H1 (cell line): ENCODE results near the gene RPL31. TPM values are rescaled to one million over a fixed set of nuclear protein-coding genes. Genes with fewer than 3 reads are reported as not detected.

Experiments
- CTCF ChIA-PET: fragments of 300-600 bp; sonication (Branson Sonifier 250); formaldehyde crosslinking; loops from one replicate; lab custom pipeline; 2021; ENCODE audit not compliant: partially characterized antibody; lab: Charles Lee
- POLR2A ChIA-PET: fragments of 300-600 bp; sonication (Branson Sonifier 250); formaldehyde crosslinking; loops from one replicate; lab custom pipeline; 2021; ENCODE audit warnings: inconsistent platforms; ENCODE audit not compliant: partially characterized antibody; lab: Charles Lee
- DNase-seq, 2 experiments: peaks; one replicate each; pipeline versions ENCODE4 v3.0.0 to v3.0.0-alpha.2; 2010 to 2022; ENCODE audit warnings: low spot score in 2 of 2, low read depth in 1 of 2, mixed read lengths in 1 of 2
- FAIRE-seq: peaks from 2 replicates; lab custom pipeline; 2011; peaks lifted over from hg19 to GRCh38; lab: Jason Lieb, UNC
- H2AFZ ChIP-seq: 2 replicates; pipeline ENCODE4 v1.8.1; 2012; ENCODE audit warnings: low read length, inconsistent platforms
- H2AK5ac ChIP-seq: 2 replicates; pipeline ENCODE4 v1.6.1; 2013; ENCODE audit warnings: low read depth, low read length
- H2BK120ac ChIP-seq: replicated peaks from 2 replicates; pipeline ENCODE3; 2013; ENCODE audit warnings: low read depth, low read length, inconsistent platforms
- H2BK12ac ChIP-seq: 2 replicates; pipeline ENCODE4 v1.6.1; 2013; ENCODE audit warnings: low read depth, low read length
- H2BK15ac ChIP-seq: 2 replicates; pipeline ENCODE4 v1.6.1; 2013; ENCODE audit warnings: low read length
- H2BK20ac ChIP-seq: 2 replicates; pipeline ENCODE4 v1.6.1; 2013; ENCODE audit warnings: low read length
- H2BK5ac ChIP-seq: 2 replicates; pipeline ENCODE4 v1.6.1; 2013; ENCODE audit warnings: low read depth, low read length
- H3K14ac ChIP-seq: 2 replicates; pipeline ENCODE4 v1.6.1; 2013; ENCODE audit warnings: inconsistent platforms; ENCODE audit not compliant: insufficient read length
- H3K18ac ChIP-seq: 2 replicates; pipeline ENCODE4 v1.6.1; 2013; ENCODE audit warnings: low read length; ENCODE audit errors: extremely low read depth
- H3K23ac ChIP-seq: 2 replicates; pipeline ENCODE4 v1.6.1; 2013; ENCODE audit warnings: inconsistent platforms; ENCODE audit not compliant: insufficient read length
- H3K23me2 ChIP-seq: 2 replicates; pipeline ENCODE4 v1.6.1; 2013; ENCODE audit warnings: low read depth, low read length
- H3K27ac ChIP-seq: 2 replicates; pipeline ENCODE4 v1.6.1; 2011; ENCODE audit warnings: low read depth, low read length, inconsistent platforms
- H3K27me3 ChIP-seq, 4 experiments: replicated peaks in 1 of 4; 1 replicate in 1 of 4; 2 replicates in 3 of 4; pipeline versions ENCODE4 v1.6.1 to v1.8.1; 2011 to 2013; ENCODE audit warnings: low read length in 3 of 4, mild to moderate bottlenecking in 3 of 4, inconsistent platforms in 2 of 4, mixed read lengths in 2 of 4, moderate library complexity in 1 of 4; ENCODE audit not compliant: control insufficient read depth in 3 of 4, insufficient read depth in 3 of 4; ENCODE audit errors: extremely low read depth in 1 of 4
- H3K36me3 ChIP-seq, 4 experiments: 2 replicates each; pipeline versions ENCODE4 v1.6.1 to v1.8.1; 2011 to 2013; ENCODE audit warnings: mild to moderate bottlenecking in 4 of 4, low read length in 3 of 4, moderate library complexity in 2 of 4, control low read depth in 1 of 4, inconsistent platforms in 1 of 4; ENCODE audit not compliant: insufficient read depth in 4 of 4, control insufficient read depth in 2 of 4
- H3K4ac ChIP-seq: replicated peaks from 2 replicates; pipeline ENCODE3; 2013; ENCODE audit warnings: low read length, low read depth, mixed read lengths, inconsistent platforms; ENCODE audit not compliant: insufficient read length
- H3K4me1 ChIP-seq, 4 experiments: replicated peaks in 1 of 4; 1 replicate in 1 of 4; 2 replicates in 3 of 4; pipeline versions ENCODE4 v1.6.1 to v1.8.1; 2011 to 2013; ENCODE audit warnings: low read length in 3 of 4, inconsistent platforms in 2 of 4, mixed read lengths in 1 of 4; ENCODE audit not compliant: insufficient read depth in 4 of 4, control insufficient read depth in 3 of 4
- H3K4me2 ChIP-seq, 2 experiments: 2 replicates each; pipeline versions ENCODE4 v1.6.1 to v1.8.1; 2011 to 2013; ENCODE audit warnings: low read depth in 2 of 2, low read length in 2 of 2, control low read depth in 1 of 2, inconsistent platforms in 1 of 2, mild to moderate bottlenecking in 1 of 2; ENCODE audit not compliant: insufficient read depth in 1 of 2
- H3K4me3 ChIP-seq, 4 experiments: fragments of 200-600, 300-600 bp in 1 of 4; sonication (generic), shearing (Covaris generic), sonication (Bioruptor Twin) in 1 of 4; 2 replicates each; pipeline versions ENCODE4 v1.5.1 to v1.8.1; 2011 to 2016; ENCODE audit warnings: low read length in 4 of 4, low read depth in 3 of 4, control low read depth in 2 of 4, inconsistent platforms in 2 of 4, mild to moderate bottlenecking in 2 of 4, mixed read lengths in 1 of 4, moderate library complexity in 1 of 4; ENCODE audit not compliant: insufficient read depth in 2 of 4; ENCODE audit errors: extremely low read depth in 1 of 4
- H3K56ac ChIP-seq: replicated peaks from 2 replicates; pipeline ENCODE3; 2013; ENCODE audit warnings: low read depth, mild to moderate bottlenecking, mixed read lengths, low read length, inconsistent platforms; ENCODE audit not compliant: insufficient read length
- H3K79me1 ChIP-seq: 2 replicates; pipeline ENCODE4 v1.6.1; 2013; ENCODE audit warnings: low read depth, low read length, control low read depth
- H3K79me2 ChIP-seq, 2 experiments: 2 replicates each; pipeline versions ENCODE4 v1.6.1 to v1.8.1; 2012 to 2013; ENCODE audit warnings: low read length in 2 of 2, mild to moderate bottlenecking in 2 of 2, inconsistent platforms in 1 of 2; ENCODE audit not compliant: insufficient read depth in 2 of 2, control insufficient read depth in 1 of 2
- H3K9ac ChIP-seq, 4 experiments: replicated peaks in 1 of 4; 1 replicate in 1 of 4; 2 replicates in 3 of 4; pipeline versions ENCODE4 v1.6.1 to v1.8.1; 2011 to 2013; ENCODE audit warnings: low read depth in 3 of 4, low read length in 3 of 4, control low read depth in 2 of 4, mild to moderate bottlenecking in 2 of 4, moderate library complexity in 2 of 4, inconsistent platforms in 1 of 4; ENCODE audit errors: extremely low read depth in 1 of 4
- H3K9me3 ChIP-seq, 2 experiments: 2 replicates each; pipeline versions ENCODE4 v1.6.1 to v1.8.1; 2012 to 2013; ENCODE audit warnings: mild to moderate bottlenecking in 2 of 2, moderate library complexity in 2 of 2, control low read depth in 1 of 2, inconsistent platforms in 1 of 2, low read depth in 1 of 2, low read length in 1 of 2, mixed read lengths in 1 of 2; ENCODE audit not compliant: insufficient read depth in 2 of 2
- H4K20me1 ChIP-seq, 2 experiments: replicated peaks in 1 of 2; 2 replicates each; pipeline versions ENCODE3 to v1.8.1; 2011 to 2013; ENCODE audit warnings: inconsistent platforms in 2 of 2, low read length in 2 of 2, mild to moderate bottlenecking in 1 of 2; ENCODE audit not compliant: insufficient read depth in 2 of 2, control insufficient read depth in 1 of 2
- H4K5ac ChIP-seq: 2 replicates; pipeline ENCODE4 v1.6.1; 2013; ENCODE audit warnings: low read length, low read depth, mixed read lengths, inconsistent platforms; ENCODE audit not compliant: insufficient read length
- H4K8ac ChIP-seq: 2 replicates; pipeline ENCODE4 v1.8.0; 2013; ENCODE audit warnings: mild to moderate bottlenecking, moderate library complexity, low read length, inconsistent platforms; ENCODE audit not compliant: insufficient read depth; ENCODE audit errors: extremely low read depth
- H4K91ac ChIP-seq: replicated peaks from 2 replicates; pipeline ENCODE3; 2013; ENCODE audit warnings: low read length, mixed read lengths, inconsistent platforms; ENCODE audit not compliant: insufficient read length
- CEBPB ChIP-seq: IDR thresholded peaks from 2 replicates; pipeline ENCODE4 v1.6.1; 2012; ENCODE audit warnings: low read depth, low read length
- CHD2 ChIP-seq: IDR thresholded peaks from 2 replicates; pipeline ENCODE4 v1.6.1; 2012; ENCODE audit warnings: low read length, improper control_type of control experiment
- CTBP2 ChIP-seq: IDR thresholded peaks from 2 replicates; pipeline ENCODE4 v1.7.0; 2011; ENCODE audit warnings: borderline replicate concordance, mild to moderate bottlenecking, moderate library complexity, mixed read lengths, low read length; ENCODE audit not compliant: insufficient read depth, insufficient read length
- EGR1 ChIP-seq: IDR thresholded peaks from 2 replicates; pipeline ENCODE4 v1.6.1; 2011; ENCODE audit warnings: low read depth, low read length, borderline replicate concordance
- WGBS, 2 experiments: shearing (Covaris generic) in 1 of 2; methylation state at CpG; one replicate each; pipeline versions ENCODE4 v1.1.6 to v1.1.7; 2013 to 2015; ENCODE audit warnings: low lambda C conversion rate in 2 of 2, mixed read lengths in 2 of 2, inconsistent platforms in 1 of 2, low coverage in 1 of 2, missing lambda C conversion rate in 1 of 2; ENCODE audit not compliant: insufficient replicate concordance in 2 of 2, insufficient coverage in 1 of 2, insufficient read length in 1 of 2; ENCODE audit errors: extremely low coverage in 1 of 2, missing lambda C conversion rate in 1 of 2; 5-methylcytosine and 5-hydroxymethylcytosine counted together
- polyA plus RNA-seq, 7 experiments: library from polyadenylated mRNA; depleted of rRNA in 3 of 7; stranded (reverse) in 5 of 7; unstranded in 2 of 7; fragments of >200 nt in 5 of 7; fragments of 200-250 nt in 2 of 7; gene quantifications; 1 replicate in 5 of 7; 2 replicates in 1 of 7; 4 replicates in 1 of 7; pipeline versions ENCODE4 v1.2.1 to v1.2.3, GENCODE V29; 2011 to 2013; ENCODE audit warnings: missing spikeins in 2 of 7, mixed read lengths in 2 of 7
- total RNA-seq: library from RNA; stranded (reverse); fragmentation: NEBNext Ultra II Directional; extraction: Animal tissue kit (Norgen Biotek cat#: 25700); gene quantifications from 2 replicates; pipeline ENCODE4 v1.2.1, GENCODE V29; 2021
- TF ChIP-seq, protein P1 (sequence below): IDR thresholded peaks from 2 replicates; pipeline ENCODE4 v1.6.1; 2012; ENCODE audit warnings: inconsistent platforms

Gene RPL31
- total and polyA plus RNA-seq, 2 of the 8 experiments (the other 6 are each of a cell fraction or from before 2014, with no cell fraction given), result 1,463 to 1,722 TPM

- 97% methylated on average over 2 of the region's 2 CpGs; no CpG with 5 or more reads in 1 of the 2 experiments for WGBS, 2 experiments
- Histone ChIP-seq H3K27ac (no peak overlapping the region), H2BK20ac (no peak overlapping the region), H4K20me1 (peaks cover 12 to 15% of the 10 kb centered on the region in 2 experiments), H3K23ac (no peak overlapping the region), H3K79me1 (peaks cover 3% of the 10 kb centered on the region), H3K18ac (no peak overlapping the region), H2BK15ac (no peak overlapping the region), H2BK12ac (0 out of 2 replicates have a peak overlapping the region, but pooled peaks have one; percentile 32), H3K23me2 (peaks cover 8% of the 10 kb centered on the region), H2AFZ (no peak overlapping the region), H3K27me3 (peaks cover 0 to 7% (median 2%) of the 10 kb centered on the region in 4 experiments; a peak in 3 of 7 replicates), H3K9ac (no peak overlapping the region), H3K4me3 (no peak overlapping the region), H2AK5ac (no peak overlapping the region), H2BK5ac (no peak overlapping the region), H3K14ac (no peak overlapping the region), H3K9me3 (no peaks in the 10 kb centered on the region), H3K4me2 (no peak overlapping the region), H3K36me3 (peaks cover 12 to 25% (median 19%) of the 10 kb centered on the region in 4 experiments), H3K79me2 (peaks cover 6 to 28% of the 10 kb centered on the region in 2 experiments), H3K4ac (no peak overlapping the region), H2BK120ac (no peak overlapping the region), H4K8ac (no peak overlapping the region), H3K4me1 (peaks cover 4 to 10% (median 5%) of the 10 kb centered on the region in 4 experiments; a peak in 6 of 7 replicates), H4K5ac (no peak overlapping the region), H3K56ac (no peak overlapping the region), H4K91ac (no peak overlapping the region)
- no peak for TF ChIP-seq CHD2
- TF ChIP-seq CTBP2, result no peak
- no peak for TF ChIP-seq CEBPB
- TF ChIP-seq, protein P1, sequence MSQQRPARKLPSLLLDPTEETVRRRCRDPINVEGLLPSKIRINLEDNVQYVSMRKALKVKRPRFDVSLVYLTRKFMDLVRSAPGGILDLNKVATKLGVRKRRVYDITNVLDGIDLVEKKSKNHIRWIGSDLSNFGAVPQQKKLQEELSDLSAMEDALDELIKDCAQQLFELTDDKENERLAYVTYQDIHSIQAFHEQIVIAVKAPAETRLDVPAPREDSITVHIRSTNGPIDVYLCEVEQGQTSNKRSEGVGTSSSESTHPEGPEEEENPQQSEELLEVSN, result no peak
- TF ChIP-seq EGR1, result no peak
- DNase-seq, result no peak
- POLR2A ChIA-PET, result interaction anchor here (1.2 to 1.6 kb wide), 2 partner anchors 8 to 9 kb away, joined by 3 to 6 read pairs; no protein-coding TSS in a partner anchor
- CTCF ChIA-PET, result interaction anchor here (1.6 kb wide), 1 partner anchor 270 kb away, joined by 9 read pairs; no protein-coding TSS in a partner anchor
- no peak for FAIRE-seq
These were observed 2.1 kb upstream of the RPL31 start for GRCh38 chr2:100999995-101000394.
